ENCODE data around the gene LARGE2.

LARGE2 gene

DNA sequence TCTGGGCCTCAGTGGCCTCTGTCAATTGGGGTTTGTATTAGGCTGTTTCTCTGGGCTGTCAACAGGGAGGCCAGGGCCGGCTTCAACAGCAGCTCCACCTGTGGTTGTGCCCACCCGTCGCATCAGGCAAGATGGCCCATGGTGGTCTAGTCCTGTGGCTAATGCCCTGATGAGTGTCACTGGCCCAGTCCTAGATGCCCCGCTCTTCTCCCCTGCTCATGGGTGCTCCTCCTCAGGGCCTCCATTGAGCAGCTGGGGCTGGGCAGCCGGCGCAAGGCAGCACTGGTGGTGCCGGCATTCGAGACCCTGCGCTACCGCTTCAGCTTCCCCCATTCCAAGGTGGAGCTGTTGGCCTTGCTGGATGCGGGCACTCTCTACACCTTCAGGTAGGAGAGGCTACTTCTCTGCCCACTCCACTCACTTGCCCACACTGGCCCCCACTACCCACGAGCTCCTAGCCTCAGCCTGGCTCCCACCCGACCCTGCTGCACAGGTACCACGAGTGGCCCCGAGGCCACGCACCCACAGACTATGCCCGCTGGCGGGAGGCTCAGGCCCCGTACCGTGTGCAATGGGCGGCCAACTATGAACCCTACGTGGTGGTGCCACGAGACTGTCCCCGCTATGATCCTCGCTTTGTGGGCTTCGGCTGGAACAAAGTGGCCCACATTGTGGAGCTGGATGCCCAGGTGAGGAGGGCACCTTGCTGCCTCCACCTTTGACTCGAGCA, 5.4 kb downstream of the LARGE2 start:
- POLR2A ChIA-PET = no interaction called here
- TF ChIP-seq, protein P1, sequence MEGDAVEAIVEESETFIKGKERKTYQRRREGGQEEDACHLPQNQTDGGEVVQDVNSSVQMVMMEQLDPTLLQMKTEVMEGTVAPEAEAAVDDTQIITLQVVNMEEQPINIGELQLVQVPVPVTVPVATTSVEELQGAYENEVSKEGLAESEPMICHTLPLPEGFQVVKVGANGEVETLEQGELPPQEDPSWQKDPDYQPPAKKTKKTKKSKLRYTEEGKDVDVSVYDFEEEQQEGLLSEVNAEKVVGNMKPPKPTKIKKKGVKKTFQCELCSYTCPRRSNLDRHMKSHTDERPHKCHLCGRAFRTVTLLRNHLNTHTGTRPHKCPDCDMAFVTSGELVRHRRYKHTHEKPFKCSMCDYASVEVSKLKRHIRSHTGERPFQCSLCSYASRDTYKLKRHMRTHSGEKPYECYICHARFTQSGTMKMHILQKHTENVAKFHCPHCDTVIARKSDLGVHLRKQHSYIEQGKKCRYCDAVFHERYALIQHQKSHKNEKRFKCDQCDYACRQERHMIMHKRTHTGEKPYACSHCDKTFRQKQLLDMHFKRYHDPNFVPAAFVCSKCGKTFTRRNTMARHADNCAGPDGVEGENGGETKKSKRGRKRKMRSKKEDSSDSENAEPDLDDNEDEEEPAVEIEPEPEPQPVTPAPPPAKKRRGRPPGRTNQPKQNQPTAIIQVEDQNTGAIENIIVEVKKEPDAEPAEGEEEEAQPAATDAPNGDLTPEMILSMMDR (IDR thresholded peaks at IDR 0.05; ENCODE audit: control extremely low read depth, extremely low read depth, low read depth, missing control alignments) = no peak
- CTCF ChIA-PET = interaction anchor here (1.4 to 4.3 kb wide), 3 partner anchors 36 to 312 kb away, joined by 3 to 21 read pairs (median 7); no protein-coding TSS in a partner anchor

DNA sequence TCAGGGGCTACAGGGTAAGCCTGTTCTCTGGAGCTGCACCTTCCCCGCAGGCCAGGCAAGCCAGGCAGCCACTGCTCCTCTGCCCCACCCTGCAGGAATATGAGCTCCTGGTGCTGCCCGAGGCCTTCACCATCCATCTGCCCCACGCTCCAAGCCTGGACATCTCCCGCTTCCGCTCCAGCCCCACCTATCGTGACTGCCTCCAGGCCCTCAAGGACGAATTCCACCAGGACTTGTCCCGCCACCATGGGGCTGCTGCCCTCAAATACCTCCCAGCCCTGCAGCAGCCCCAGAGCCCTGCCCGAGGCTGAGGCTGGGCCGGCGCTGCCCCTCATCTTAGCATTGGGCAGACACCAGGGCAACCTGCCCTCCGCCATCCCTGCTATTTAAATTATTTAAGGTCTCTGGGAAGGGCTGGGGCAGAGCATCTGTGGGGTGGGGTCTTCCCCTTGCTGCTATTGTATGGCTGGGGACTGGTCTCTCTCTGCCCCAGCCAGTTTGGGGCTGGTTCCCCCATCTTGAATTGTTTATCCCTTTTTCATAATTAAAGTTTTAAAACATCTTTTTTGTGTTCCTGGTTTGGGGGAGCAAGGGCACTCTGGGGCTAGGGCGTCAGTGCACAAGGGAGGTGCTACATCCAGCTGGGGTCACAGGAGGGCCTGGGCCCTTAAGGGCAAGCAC, 6.2 kb downstream of the LARGE2 start:
- ChIA-PET CTCF (interaction anchor here (4.3 kb wide), 1 partner anchor 36 kb away, joined by 21 read pairs; no protein-coding TSS in a partner anchor), POLR2A (no interaction called here)
- TF ChIP-seq, protein P1 (IDR thresholded peaks at IDR 0.05; ENCODE audit: control extremely low read depth, extremely low read depth, low read depth, missing control alignments) = no peak
- no peak for DNase-seq (ENCODE audit: extremely low spot score)

More for the DNA sequence above, 5.4 kb downstream of the LARGE2 start:
- no peak for DNase-seq (ENCODE audit: extremely low spot score)

GRCh38 chr11:45929486-45930030, 7.1 kb downstream of the LARGE2 start:
- DNase-seq (ENCODE audit: extremely low spot score) = no peak
- ChIA-PET POLR2A (no interaction called here), CTCF (interaction anchor here (1.0 to 4.3 kb wide), 5 partner anchors 8 to 175 kb away, joined by 3 to 21 read pairs (median 6); no protein-coding TSS in a partner anchor)
- TF ChIP-seq, protein P1 (IDR thresholded peaks at IDR 0.05; ENCODE audit: control extremely low read depth, extremely low read depth, low read depth, missing control alignments) = no peak

GRCh38 chr11:45930031-45930794, 7.8 kb downstream of the LARGE2 start:
- TF ChIP-seq, protein P1 (IDR thresholded peaks at IDR 0.05; ENCODE audit: control extremely low read depth, extremely low read depth, low read depth, missing control alignments) = no peak
- DNase-seq (ENCODE audit: extremely low spot score) = peak; percentile 91
- POLR2A ChIA-PET = no interaction called here
- CTCF ChIA-PET = interaction anchor here (0.8 to 4.3 kb wide), 7 partner anchors 9 to 175 kb away, joined by 3 to 21 read pairs (median 3); no protein-coding TSS in a partner anchor

GRCh38 chr11:45930951-45931570, 8.6 kb downstream of the LARGE2 start:
- no peak for DNase-seq (ENCODE audit: extremely low spot score)
- TF ChIP-seq, protein P1 (IDR thresholded peaks at IDR 0.05; ENCODE audit: control extremely low read depth, extremely low read depth, low read depth, missing control alignments) = no peak
- CTCF ChIA-PET = interaction anchor here (0.8 to 4.3 kb wide), 5 partner anchors 8 to 76 kb away, joined by 3 to 21 read pairs (median 6); no protein-coding TSS in a partner anchor
- POLR2A ChIA-PET = no interaction called here
